HepG2 (cell line): ENCODE results near the gene MUC4.

ENCODE experiments used
- CTCF ChIP-seq: sonication (generic); formaldehyde crosslinking; IDR thresholded peaks from 2 replicates; pipeline ENCODE4 v1.5.0; 2020; ENCODE audit warnings: mild to moderate bottlenecking, missing genetic modification reagents, moderate library complexity
- GFI1 ChIP-seq: sonication (generic); formaldehyde crosslinking; IDR thresholded peaks from 2 replicates; pipeline ENCODE4 v1.5.0; 2020; ENCODE audit warnings: missing genetic modification reagents, mild to moderate bottlenecking, borderline replicate concordance
- GRHL1 ChIP-seq: sonication (generic); formaldehyde crosslinking; conservative IDR thresholded peaks from 2 replicates; pipeline ENCODE4 v1.8.0; 2022; ENCODE audit warnings: missing genetic modification reagents
- HIC2 ChIP-seq: sonication (generic); formaldehyde crosslinking; IDR thresholded peaks from 2 replicates; pipeline ENCODE4 v1.9.0; 2022; ENCODE audit warnings: low read depth, missing genetic modification reagents
- PRDM4 ChIP-seq: sonication (generic); formaldehyde crosslinking; IDR thresholded peaks from 2 replicates; pipeline ENCODE4 v1.9.0; 2021; ENCODE audit warnings: missing genetic modification reagents, borderline replicate concordance
- ZNF841 ChIP-seq: sonication (generic); formaldehyde crosslinking; IDR thresholded peaks from 2 replicates; pipeline ENCODE4 v1.8.1; 2023; ENCODE audit warnings: missing genetic modification reagents, borderline replicate concordance

GRCh38 chr3:195762249-195762585, 49.5 kb downstream of the MUC4 start:
- TF ChIP-seq PRDM4 (no peak), HIC2 (CRISPR knock-in tag) (no peak), ZNF841 (CRISPR knock-in tag) (no peak), CTCF (CRISPR knock-in tag) (no peak), GFI1 (CRISPR knock-in tag) (no peak), GRHL1 (CRISPR knock-in tag) (no peak)
